PC-9 (cell line): ENCODE data around the gene COL5A2.

Experiments
- EZH2 ChIP-seq: fragments of 200-600 bp; sonication (generic); IDR thresholded peaks from 2 replicates; pipeline ENCODE4 v1.8.0; 2017; ENCODE audit warnings: antibody characterized with exemption, low read depth
- TF ChIP-seq, protein P1 (sequence below): fragments of 200-600 bp; sonication (generic); conservative IDR thresholded peaks from 2 replicates; pipeline ENCODE4 v1.6.1; 2017; ENCODE audit warnings: mixed run types, antibody characterized with exemption, mild to moderate bottlenecking, moderate library complexity

DNA sequence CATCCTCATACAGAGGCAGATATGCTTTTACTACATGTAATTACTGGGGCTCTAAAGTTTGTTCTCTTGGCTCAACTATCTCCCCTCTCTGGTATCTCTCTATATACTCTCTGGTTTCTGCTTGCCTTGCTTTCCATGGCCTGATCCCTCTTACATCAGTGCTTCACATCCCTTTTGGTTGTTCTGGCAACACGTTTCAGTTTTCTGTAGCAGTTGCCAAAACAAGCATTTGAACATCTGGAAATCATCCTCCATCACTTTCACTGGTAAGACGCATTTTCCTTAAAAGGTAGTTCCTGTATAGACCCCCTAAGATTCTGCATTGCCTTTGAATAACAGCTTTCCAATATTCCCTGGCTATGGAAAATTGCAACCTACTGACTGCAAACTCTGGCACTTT lies 25.9 kb downstream of the COL5A2 start:
- TF ChIP-seq, protein P1, sequence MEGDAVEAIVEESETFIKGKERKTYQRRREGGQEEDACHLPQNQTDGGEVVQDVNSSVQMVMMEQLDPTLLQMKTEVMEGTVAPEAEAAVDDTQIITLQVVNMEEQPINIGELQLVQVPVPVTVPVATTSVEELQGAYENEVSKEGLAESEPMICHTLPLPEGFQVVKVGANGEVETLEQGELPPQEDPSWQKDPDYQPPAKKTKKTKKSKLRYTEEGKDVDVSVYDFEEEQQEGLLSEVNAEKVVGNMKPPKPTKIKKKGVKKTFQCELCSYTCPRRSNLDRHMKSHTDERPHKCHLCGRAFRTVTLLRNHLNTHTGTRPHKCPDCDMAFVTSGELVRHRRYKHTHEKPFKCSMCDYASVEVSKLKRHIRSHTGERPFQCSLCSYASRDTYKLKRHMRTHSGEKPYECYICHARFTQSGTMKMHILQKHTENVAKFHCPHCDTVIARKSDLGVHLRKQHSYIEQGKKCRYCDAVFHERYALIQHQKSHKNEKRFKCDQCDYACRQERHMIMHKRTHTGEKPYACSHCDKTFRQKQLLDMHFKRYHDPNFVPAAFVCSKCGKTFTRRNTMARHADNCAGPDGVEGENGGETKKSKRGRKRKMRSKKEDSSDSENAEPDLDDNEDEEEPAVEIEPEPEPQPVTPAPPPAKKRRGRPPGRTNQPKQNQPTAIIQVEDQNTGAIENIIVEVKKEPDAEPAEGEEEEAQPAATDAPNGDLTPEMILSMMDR, result no peak
- no peak for TF ChIP-seq EZH2
